Gastrocnemius medialis (tissue), 4 donors: ENCODE results near the gene ZFAND4.

Experiments used
- POLR2A ChIP-seq, 2 donors: fragments of 450-650 bp; IDR thresholded peaks; one replicate each; pipeline ENCODE4 v1.6.1; 2017; ENCODE audit warnings: antibody characterized with exemption in 2 of 2, mild to moderate bottlenecking in 2 of 2, moderate library complexity in 2 of 2
- TF ChIP-seq, protein P1 (sequence below), 5 experiments: fragments of 450-650 bp in 3 of 5; fragments of 200-600 bp in 2 of 5; sonication (generic) in 2 of 5; IDR thresholded peaks in 4 of 5; conservative IDR thresholded peaks in 1 of 5; 1 replicate in 4 of 5; 2 replicates in 1 of 5; pipeline ENCODE4 v1.5.1; 2016 to 2019; ENCODE audit warnings: antibody characterized with exemption in 5 of 5, mild to moderate bottlenecking in 3 of 5, moderate library complexity in 3 of 5

DNA sequence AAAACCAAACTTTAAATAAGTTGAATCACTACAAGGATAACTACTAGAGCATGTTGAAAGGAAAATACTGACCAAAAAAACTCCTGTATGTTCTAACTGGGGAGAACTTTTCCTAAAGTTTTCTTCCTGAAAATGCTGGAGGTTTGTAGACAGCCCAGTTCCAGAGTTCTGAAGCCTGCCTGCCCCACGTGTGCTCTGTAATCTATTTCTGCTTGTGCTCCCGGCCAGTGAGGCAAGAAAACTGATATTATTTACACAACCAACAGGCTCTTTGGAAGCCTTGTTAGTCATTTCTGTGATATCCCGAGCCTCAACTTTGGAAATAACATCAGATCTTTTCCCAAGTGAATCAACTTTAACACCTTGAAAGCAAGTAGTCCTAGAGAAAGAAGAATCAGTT is 46.7 kb downstream of the ZFAND4 start:
- TF ChIP-seq, protein P1, sequence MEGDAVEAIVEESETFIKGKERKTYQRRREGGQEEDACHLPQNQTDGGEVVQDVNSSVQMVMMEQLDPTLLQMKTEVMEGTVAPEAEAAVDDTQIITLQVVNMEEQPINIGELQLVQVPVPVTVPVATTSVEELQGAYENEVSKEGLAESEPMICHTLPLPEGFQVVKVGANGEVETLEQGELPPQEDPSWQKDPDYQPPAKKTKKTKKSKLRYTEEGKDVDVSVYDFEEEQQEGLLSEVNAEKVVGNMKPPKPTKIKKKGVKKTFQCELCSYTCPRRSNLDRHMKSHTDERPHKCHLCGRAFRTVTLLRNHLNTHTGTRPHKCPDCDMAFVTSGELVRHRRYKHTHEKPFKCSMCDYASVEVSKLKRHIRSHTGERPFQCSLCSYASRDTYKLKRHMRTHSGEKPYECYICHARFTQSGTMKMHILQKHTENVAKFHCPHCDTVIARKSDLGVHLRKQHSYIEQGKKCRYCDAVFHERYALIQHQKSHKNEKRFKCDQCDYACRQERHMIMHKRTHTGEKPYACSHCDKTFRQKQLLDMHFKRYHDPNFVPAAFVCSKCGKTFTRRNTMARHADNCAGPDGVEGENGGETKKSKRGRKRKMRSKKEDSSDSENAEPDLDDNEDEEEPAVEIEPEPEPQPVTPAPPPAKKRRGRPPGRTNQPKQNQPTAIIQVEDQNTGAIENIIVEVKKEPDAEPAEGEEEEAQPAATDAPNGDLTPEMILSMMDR (IDR thresholded peaks at IDR 0.05 in 4 of 5, conservative IDR thresholded peaks at IDR 0.05 in 1 of 5), result no peak
- no peak for TF ChIP-seq POLR2A (IDR thresholded peaks at IDR 0.05)
